CD4-positive, alpha-beta memory T cell (primary cell): ENCODE results near the gene ALDH1A3. TPM values are rescaled to one million over a fixed set of nuclear protein-coding genes. Genes with fewer than 3 reads are reported as not detected.
A peak's percentile ranks its signal among the peaks of the same experiment; 100 is the strongest.

Source experiments
- CTCF ChIA-PET: fragments of 350-600 bp; sonication (Branson Sonifier 250); formaldehyde crosslinking; loops from one replicate; lab custom pipeline; 2021; ENCODE audit warnings: inconsistent platforms; ENCODE audit not compliant: partially characterized antibody; lab: Charles Lee
- POLR2A ChIA-PET: fragments of 350-600 bp; sonication (Branson Sonifier 250); formaldehyde crosslinking; loops from one replicate; lab custom pipeline; 2021; ENCODE audit not compliant: partially characterized antibody; lab: Charles Lee
- DNase-seq, 5 donors: peaks; one replicate each; pipeline versions ENCODE4 v3.0.0 to v3.0.0-alpha.2; 2020 to 2022; ENCODE audit warnings: mixed read lengths in 1 of 5
- H3K27ac ChIP-seq: one replicate; pipeline ENCODE4 v1.7.0; 2013; ENCODE audit warnings: low read depth, low read length
- H3K27me3 ChIP-seq: 2 replicates; pipeline ENCODE4 v1.7.0; 2013; ENCODE audit warnings: mild to moderate bottlenecking, low read length, moderate library complexity; ENCODE audit not compliant: insufficient read depth
- H3K36me3 ChIP-seq: 2 replicates; pipeline ENCODE4 v1.7.0; 2013; ENCODE audit warnings: mild to moderate bottlenecking, low read length, moderate library complexity; ENCODE audit not compliant: insufficient read depth
- H3K4me1 ChIP-seq: 2 replicates; pipeline ENCODE4 v1.7.0; 2013; ENCODE audit warnings: mild to moderate bottlenecking, low read length, moderate library complexity; ENCODE audit not compliant: insufficient read depth
- H3K4me3 ChIP-seq, 2 donors: one replicate each; pipeline ENCODE4 v1.7.0; 2013; ENCODE audit warnings: low read length in 2 of 2, mild to moderate bottlenecking in 1 of 2
- H3K9me3 ChIP-seq, 2 donors: one replicate each; pipeline ENCODE4 v1.7.0; 2013; ENCODE audit warnings: low read length in 2 of 2, control low read depth in 1 of 2; ENCODE audit not compliant: control insufficient read depth in 1 of 2
- H3K27ac Mint-ChIP-seq, 7 donors: one replicate each; pipeline ENCODE4 v1.8.0; 2020 to 2021; ENCODE audit warnings: mixed read lengths in 7 of 7, mild to moderate bottlenecking in 6 of 7, inconsistent platforms in 3 of 7, moderate library complexity in 3 of 7
- H3K27me3 Mint-ChIP-seq, 2 donors: one replicate each; pipeline ENCODE4 v1.8.0; 2020 to 2021; ENCODE audit warnings: mixed read lengths in 2 of 2
- H3K36me3 Mint-ChIP-seq, 2 donors: one replicate each; pipeline ENCODE4 v1.8.0; 2020 to 2021; ENCODE audit warnings: mixed read lengths in 2 of 2, inconsistent platforms in 1 of 2, mild to moderate bottlenecking in 1 of 2
- H3K4me1 Mint-ChIP-seq, 4 donors: one replicate each; pipeline ENCODE4 v1.8.0; 2020 to 2021; ENCODE audit warnings: mixed read lengths in 4 of 4, mild to moderate bottlenecking in 1 of 4
- H3K4me3 Mint-ChIP-seq, 8 donors: one replicate each; pipeline ENCODE4 v1.8.0; 2020 to 2021; ENCODE audit warnings: mixed read lengths in 8 of 8, mild to moderate bottlenecking in 7 of 8, moderate library complexity in 6 of 8, inconsistent platforms in 3 of 8
- H3K9me3 Mint-ChIP-seq, 8 donors: one replicate each; pipeline ENCODE4 v1.8.0; 2020 to 2021; ENCODE audit warnings: mixed read lengths in 8 of 8, mild to moderate bottlenecking in 5 of 8, inconsistent platforms in 3 of 8, moderate library complexity in 1 of 8
- intact Hi-C: fragments of 100-400 bp; cut with micrococcal nuclease; formaldehyde crosslinking; loops from one replicate; pipeline ENCODE4 v1.15.1; 2023
- polyA plus RNA-seq, 2 donors: library from polyadenylated mRNA; unstranded; fragments of 300-500 nt; fragmentation: Illumina TruSeq; gene quantifications; one replicate each; pipeline ENCODE4 v1.2.3, GENCODE V29; 2021
- total RNA-seq, 2 experiments: library from RNA; stranded (reverse); gene quantifications; one replicate each; pipeline ENCODE4 v1.2.3, GENCODE V29; 2021

The ALDH1A3 gene
- total and polyA plus RNA-seq, 4 experiments from 2014 or later: not detected

- Histone ChIP-seq H3K27me3 (no peaks in the 10 kb centered on the region), H3K4me1 (no peaks in the 10 kb centered on the region), H3K36me3 (no peaks in the 10 kb centered on the region), H3K9me3 (no peaks in the 10 kb centered on the region), H3K4me3 (no peak overlapping the region), H3K27ac (no peak overlapping the region)
- no peak for DNase-seq
- Mint-ChIP-seq H3K36me3 (no peaks in the 10 kb centered on the region), H3K27me3 (peaks cover 5 to 6% of the 10 kb centered on the region in 2 donors), H3K9me3 (no peaks in the 10 kb centered on the region), H3K4me3 (no peak overlapping the region), H3K4me1 (no peaks in the 10 kb centered on the region), H3K27ac (no peak overlapping the region)
- intact Hi-C loops: no loop called here
- POLR2A ChIA-PET: no interaction called here
- CTCF ChIA-PET: interaction anchor here (1.0 kb wide), 1 partner anchor 32 kb away, joined by 3 read pairs; no protein-coding TSS in a partner anchor
Observed at GRCh38 chr15:100903168-100903554, 23.5 kb downstream of the ALDH1A3 start.

GRCh38 chr15:100905850-100906249, 26.2 kb downstream of the ALDH1A3 start:
- Histone ChIP-seq H3K27me3 (peaks cover 3% of the 10 kb centered on the region), H3K27ac (no peak overlapping the region), H3K9me3 (no peaks in the 10 kb centered on the region), H3K36me3 (no peaks in the 10 kb centered on the region), H3K4me1 (no peaks in the 10 kb centered on the region), H3K4me3 (no peak overlapping the region)
- Mint-ChIP-seq H3K4me1 (no peaks in the 10 kb centered on the region), H3K4me3 (no peak overlapping the region), H3K27ac (no peak overlapping the region), H3K36me3 (no peaks in the 10 kb centered on the region), H3K9me3 (no peaks in the 10 kb centered on the region), H3K27me3 (peaks cover 6 to 8% of the 10 kb centered on the region in 2 donors)
- CTCF ChIA-PET: interaction anchor here (1.4 to 1.7 kb wide), 2 partner anchors 10 to 103 kb away, joined by 4 to 5 read pairs; no protein-coding TSS in a partner anchor
- POLR2A ChIA-PET: no interaction called here
- intact Hi-C loops: no loop called here
- no peak for DNase-seq

DNA sequence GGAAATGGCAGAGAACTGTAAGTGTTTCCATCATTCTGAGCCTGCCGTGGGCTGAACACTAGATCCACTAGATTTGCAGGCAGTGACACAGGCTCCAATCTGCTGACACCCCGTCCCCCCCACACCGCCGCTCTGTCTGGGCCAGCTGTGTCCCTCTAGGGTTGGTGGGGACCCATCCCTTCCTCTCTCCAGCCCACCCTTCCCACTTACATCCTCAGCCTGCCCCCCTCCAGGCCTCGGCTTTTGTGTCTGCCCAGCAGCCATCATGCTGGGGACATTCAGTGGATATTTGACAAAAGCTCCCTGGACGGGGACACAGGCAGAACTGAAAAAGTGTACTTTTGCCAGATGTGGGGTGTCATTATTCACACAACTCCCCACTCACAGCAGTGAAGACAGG, 28.8 kb downstream of the ALDH1A3 start:
- H3K9me3 Mint-ChIP-seq: peaks cover 0 to 2% (median 0%) of the 10 kb centered on the region in 8 donors
- intact Hi-C loops: no loop called here
- H3K4me1 Mint-ChIP-seq: no peaks in the 10 kb centered on the region
- H3K36me3 Mint-ChIP-seq: no peaks in the 10 kb centered on the region
- Histone ChIP-seq H3K9me3 (no peaks in the 10 kb centered on the region), H3K4me3 (no peak overlapping the region), H3K36me3 (no peaks in the 10 kb centered on the region), H3K4me1 (no peaks in the 10 kb centered on the region), H3K27me3 (peaks cover 3% of the 10 kb centered on the region), H3K27ac (no peak overlapping the region)
- H3K4me3 Mint-ChIP-seq: no peak overlapping the region
- ChIA-PET CTCF (no interaction called here), POLR2A (no interaction called here)
- H3K27ac Mint-ChIP-seq: no peak overlapping the region
- no peak for DNase-seq
- peaks cover 11 to 12% of the 10 kb centered on the region in 2 donors for H3K27me3 Mint-ChIP-seq

DNA sequence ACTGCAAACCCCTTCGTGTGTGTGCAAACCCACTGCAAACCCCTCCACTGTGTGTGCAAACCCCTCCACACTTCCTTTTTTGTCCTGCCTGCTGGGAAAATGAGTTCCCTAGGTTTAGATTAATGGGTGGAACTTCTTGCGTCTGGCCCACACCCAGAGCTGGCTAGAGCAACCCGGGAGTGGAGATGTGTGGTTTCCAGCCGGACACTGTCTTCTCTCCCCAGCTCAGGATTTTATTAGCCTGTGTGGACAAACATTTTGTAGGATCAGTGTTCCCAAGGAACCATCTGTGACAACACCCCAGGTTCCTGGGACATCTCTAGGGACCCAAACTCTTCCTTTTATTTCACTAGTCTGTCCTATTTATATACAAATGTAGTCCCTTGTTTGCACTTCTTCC, 29.9 kb downstream of the ALDH1A3 start:
- Histone ChIP-seq H3K9me3 (no peaks in the 10 kb centered on the region), H3K4me1 (no peaks in the 10 kb centered on the region), H3K36me3 (no peaks in the 10 kb centered on the region), H3K27ac (no peak overlapping the region), H3K27me3 (peaks cover 3% of the 10 kb centered on the region), H3K4me3 (no peak overlapping the region)
- Mint-ChIP-seq H3K9me3 (peaks cover 0 to 3% (median 0%) of the 10 kb centered on the region in 8 donors), H3K36me3 (no peaks in the 10 kb centered on the region), H3K4me1 (no peaks in the 10 kb centered on the region), H3K4me3 (peak overlapping the region in 1 of 8 donors; percentile 4), H3K27me3 (peaks cover 17 to 23% of the 10 kb centered on the region in 2 donors), H3K27ac (no peak overlapping the region)
- no peak for DNase-seq
- POLR2A ChIA-PET: no interaction called here
- CTCF ChIA-PET: no interaction called here
- intact Hi-C loops: no loop called here

GRCh38 chr15:100909989-100910955, 30.6 kb downstream of the ALDH1A3 start:
- DNase-seq: no peak
- H3K4me1 Mint-ChIP-seq: no peaks in the 10 kb centered on the region
- no peaks in the 10 kb centered on the region for H3K9me3 ChIP-seq
- peaks cover 3% of the 10 kb centered on the region for H3K27me3 ChIP-seq
- intact Hi-C loops: no loop called here
- no peak overlapping the region for H3K4me3 Mint-ChIP-seq
- H3K36me3 Mint-ChIP-seq: no peaks in the 10 kb centered on the region
- H3K27me3 Mint-ChIP-seq: peaks cover 17 to 23% of the 10 kb centered on the region in 2 donors
- H3K36me3 ChIP-seq: no peaks in the 10 kb centered on the region
- H3K27ac ChIP-seq: no peak overlapping the region
- H3K4me1 ChIP-seq: no peaks in the 10 kb centered on the region
- no peak overlapping the region for H3K4me3 ChIP-seq
- H3K9me3 Mint-ChIP-seq: peaks cover 0 to 3% (median 0%) of the 10 kb centered on the region in 8 donors
- POLR2A ChIA-PET: no interaction called here
- CTCF ChIA-PET: no interaction called here
- H3K27ac Mint-ChIP-seq: no peak overlapping the region

DNA sequence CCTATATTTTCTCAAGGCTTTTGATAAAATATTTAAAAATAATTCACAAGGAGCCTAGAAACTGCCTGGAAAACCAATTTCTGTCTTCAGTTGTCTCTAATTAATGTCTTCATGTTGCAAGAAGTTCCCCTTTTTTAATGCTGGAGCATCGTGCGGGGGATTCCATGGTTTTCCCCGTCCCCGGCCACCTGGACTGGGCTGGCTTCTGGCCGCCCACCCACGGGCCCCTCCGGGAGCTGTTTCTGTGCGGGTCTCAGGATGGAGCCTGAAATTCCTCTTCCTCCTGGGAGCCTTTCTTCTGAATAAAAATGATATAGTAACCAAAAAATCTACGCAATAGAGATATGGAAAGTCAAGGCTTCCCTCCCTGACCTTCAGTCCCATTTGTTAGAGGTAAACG, 31.5 kb downstream of the ALDH1A3 start:
- Histone ChIP-seq H3K9me3 (no peaks in the 10 kb centered on the region), H3K4me3 (no peak overlapping the region), H3K4me1 (no peaks in the 10 kb centered on the region), H3K27me3 (peaks cover 3% of the 10 kb centered on the region), H3K27ac (no peak overlapping the region), H3K36me3 (no peaks in the 10 kb centered on the region)
- peaks cover 17 to 22% of the 10 kb centered on the region in 2 donors for H3K27me3 Mint-ChIP-seq
- intact Hi-C loops: no loop called here
- POLR2A ChIA-PET: no interaction called here
- DNase-seq: no peak
- no peaks in the 10 kb centered on the region for H3K4me1 Mint-ChIP-seq
- peaks cover 0 to 3% (median 0%) of the 10 kb centered on the region in 8 donors for H3K9me3 Mint-ChIP-seq
- H3K36me3 Mint-ChIP-seq: no peaks in the 10 kb centered on the region
- CTCF ChIA-PET: no interaction called here
- H3K27ac Mint-ChIP-seq: no peak overlapping the region
- H3K4me3 Mint-ChIP-seq: no peak overlapping the region

DNA sequence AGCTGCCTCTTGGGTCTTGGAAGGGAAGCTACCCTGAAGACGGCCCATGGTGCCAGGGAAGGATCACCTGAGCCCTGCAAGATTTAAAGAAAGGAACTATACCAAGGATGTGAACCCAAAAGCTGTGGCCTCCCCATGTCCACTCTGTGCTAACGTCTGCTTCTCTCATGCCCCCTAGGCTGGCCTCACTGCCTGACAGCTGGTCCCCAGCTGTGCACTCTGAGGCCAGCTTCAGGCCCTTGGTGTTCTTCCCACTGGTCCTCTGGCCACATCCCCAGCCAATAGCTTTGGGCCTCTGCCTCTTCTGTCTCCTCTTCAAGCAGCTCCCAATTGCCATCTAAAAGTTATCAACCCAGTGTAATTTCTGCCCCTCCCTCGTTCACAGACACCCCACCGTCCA, 34.3 kb downstream of the ALDH1A3 start:
- peaks cover 23 to 33% of the 10 kb centered on the region in 2 donors for H3K27me3 Mint-ChIP-seq
- Histone ChIP-seq H3K36me3 (no peaks in the 10 kb centered on the region), H3K27ac (no peak overlapping the region), H3K9me3 (no peaks in the 10 kb centered on the region), H3K4me1 (peaks cover 9% of the 10 kb centered on the region), H3K4me3 (no peak overlapping the region), H3K27me3 (peaks cover 8% of the 10 kb centered on the region)
- H3K4me3 Mint-ChIP-seq: peak overlapping the region in 1 of 8 donors; percentile 37
- ChIA-PET POLR2A (no interaction called here), CTCF (interaction anchor here (6.3 kb wide), 1 partner anchor 93 kb away, joined by 74 read pairs; no protein-coding TSS in a partner anchor)
- no peak for DNase-seq
- H3K4me1 Mint-ChIP-seq: peaks cover 4 to 9% (median 7%) of the 10 kb centered on the region in 4 donors
- intact Hi-C loops: no loop called here
- H3K9me3 Mint-ChIP-seq: peaks cover 0 to 3% (median 0%) of the 10 kb centered on the region in 8 donors
- H3K27ac Mint-ChIP-seq: no peak overlapping the region
- no peaks in the 10 kb centered on the region for H3K36me3 Mint-ChIP-seq
